Activated T-helper 1 cell treated with Interleukin-2 at 50 U/mL for 16 hours (primary cell): ENCODE results near the gene KIAA2012.

Experiments used
- DNase-seq: peaks from one replicate; pipeline ENCODE4 v3.0.0-alpha.2; 2020; ENCODE audit warnings: low read depth

The KIAA2012 gene

GRCh38 chr2:202088777-202089176 lies 15.7 kb downstream of the KIAA2012 start:
- no peak for DNase-seq

GRCh38 chr2:202090530-202090929 lies 17.5 kb downstream of the KIAA2012 start:
- no peak for DNase-seq

DNA sequence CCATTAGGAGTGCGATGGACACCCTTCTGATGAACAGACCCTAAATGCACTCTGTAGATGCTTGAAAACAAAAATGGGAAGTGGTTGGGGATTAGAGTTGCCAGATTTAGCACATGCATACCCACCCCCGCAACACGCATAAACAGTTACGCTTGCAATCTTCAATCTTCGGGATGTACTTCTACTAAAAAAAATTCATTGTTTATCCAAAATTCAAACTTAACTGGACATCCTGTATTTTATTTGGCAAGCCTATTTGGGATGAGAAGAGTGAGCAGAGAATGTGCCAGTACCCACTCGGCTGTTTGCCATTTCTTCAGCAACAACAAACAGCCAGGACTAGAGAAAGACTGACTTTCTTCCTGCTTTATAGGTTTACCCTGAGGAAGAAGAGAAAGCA lies 18.4 kb downstream of the KIAA2012 start:
- DNase-seq = no peak

GRCh38 chr2:202094426-202094986 lies 21.5 kb downstream of the KIAA2012 start:
- DNase-seq = no peak

DNA sequence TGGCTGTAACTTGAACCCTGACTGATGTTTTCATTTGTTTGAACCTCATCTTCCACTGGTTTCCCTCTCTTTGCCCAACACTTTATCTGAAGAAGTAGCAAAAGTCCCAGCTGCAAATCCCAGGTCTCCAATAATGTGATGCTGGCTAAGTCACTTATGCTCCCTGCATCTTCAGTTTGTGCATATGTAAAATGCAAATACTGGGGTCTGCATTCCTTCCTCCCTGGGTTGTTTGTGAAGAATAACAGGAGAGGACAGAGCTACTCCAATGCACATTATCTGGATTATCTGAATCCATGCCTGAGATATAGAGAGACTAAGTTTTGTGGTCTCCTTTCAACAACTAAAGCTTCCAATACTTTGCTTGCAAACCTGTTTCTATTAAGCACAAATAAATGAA lies 22.2 kb downstream of the KIAA2012 start:
- DNase-seq = no peak

DNA sequence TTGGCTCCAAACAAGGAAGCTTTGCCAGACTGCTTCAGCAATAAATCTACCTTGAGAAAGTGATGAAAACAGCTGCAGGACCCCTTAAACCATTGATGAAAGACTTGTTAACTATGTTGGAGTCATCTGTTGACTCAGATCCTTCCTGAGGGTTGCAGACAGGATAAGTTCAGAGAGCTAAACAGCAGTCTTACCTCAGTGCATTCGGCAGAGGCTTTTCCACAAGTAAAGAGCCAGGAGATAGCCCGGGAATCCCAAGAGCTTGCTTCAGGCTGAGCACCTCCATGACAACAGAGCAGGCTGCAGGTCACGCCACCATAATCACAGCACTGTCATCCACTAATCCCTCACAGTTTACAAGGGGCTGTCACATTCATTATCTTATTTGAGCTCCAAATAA lies 23.7 kb downstream of the KIAA2012 start:
- no peak for DNase-seq

- DNase-seq = no peak
Measured at GRCh38 chr2:202098291-202098690, 25.2 kb downstream of the KIAA2012 start.

GRCh38 chr2:202099515-202099914 lies 26.5 kb downstream of the KIAA2012 start:
- no peak for DNase-seq

DNA sequence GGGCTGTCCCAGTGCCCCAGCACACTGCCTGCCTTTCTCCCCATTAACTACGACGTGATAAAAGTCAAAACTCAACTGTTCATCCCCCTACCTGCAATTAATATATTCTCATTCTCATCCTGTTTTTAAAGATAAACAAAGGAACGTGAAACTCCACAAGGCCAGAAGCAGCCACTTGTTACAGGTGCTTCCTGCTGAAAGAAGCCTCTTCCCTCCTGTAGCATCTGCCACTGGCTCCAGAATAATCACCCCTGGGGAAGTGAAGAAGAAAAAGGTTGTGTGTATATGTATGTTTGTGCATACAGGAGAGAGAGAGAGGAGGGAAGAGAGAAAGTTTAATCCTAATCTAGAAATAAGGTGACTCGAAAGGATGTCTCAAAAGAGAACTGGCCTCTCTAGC lies 27.1 kb downstream of the KIAA2012 start:
- DNase-seq = no peak

- no peak for DNase-seq
Measured at GRCh38 chr2:202101026-202101579, 28.0 kb downstream of the KIAA2012 start.

- DNase-seq = no peak
Measured at GRCh38 chr2:202102425-202103000, 29.5 kb downstream of the KIAA2012 start.

DNA sequence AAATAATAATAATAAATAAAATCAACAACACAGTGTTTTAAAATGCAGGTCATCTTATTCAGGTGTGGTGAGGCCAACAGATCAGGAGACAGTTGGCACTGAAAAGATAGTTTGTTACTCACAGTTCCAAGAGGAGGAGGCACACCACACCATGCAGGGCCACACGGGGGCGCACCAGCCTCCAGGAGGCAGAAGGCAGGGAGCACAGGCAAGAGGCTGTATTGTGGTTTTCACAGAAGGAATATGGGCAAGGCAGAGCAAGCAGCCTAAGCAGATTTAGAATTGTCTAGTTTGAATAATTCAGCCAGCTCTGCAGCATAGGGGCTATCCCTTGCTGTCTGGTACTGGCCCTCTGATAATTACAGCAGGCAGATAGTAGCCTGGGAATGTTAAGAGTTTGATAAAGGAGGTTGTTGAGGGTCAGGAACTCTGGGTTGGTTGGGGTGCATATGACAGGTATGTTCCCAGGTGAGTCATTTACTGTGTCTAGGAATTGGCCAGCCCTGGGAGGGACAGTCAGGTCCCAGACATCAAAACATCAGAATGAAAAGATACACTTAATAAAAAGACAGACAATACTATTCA lies 31.3 kb downstream of the KIAA2012 start:
- DNase-seq = no peak

- DNase-seq = no peak
Measured at GRCh38 chr2:202105025-202105424, 32.0 kb downstream of the KIAA2012 start.

DNA sequence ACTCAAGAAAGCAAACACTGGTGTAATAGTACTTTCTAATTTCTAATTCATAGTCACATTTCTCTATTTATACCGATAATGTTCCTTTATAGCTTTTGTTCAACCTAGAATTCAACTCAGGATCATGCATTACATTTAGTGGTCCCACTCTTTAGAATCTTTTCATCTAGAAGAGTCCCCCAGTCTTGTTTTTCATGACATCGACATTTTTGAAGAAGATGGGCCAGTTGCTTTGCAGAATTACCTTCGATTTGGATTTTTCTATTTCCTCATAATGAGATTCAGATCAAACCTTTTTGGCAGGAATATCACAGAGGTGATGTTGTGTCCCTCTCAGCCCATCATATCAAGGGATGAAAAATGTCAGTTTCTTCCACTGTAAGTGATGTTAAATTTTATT lies 35.3 kb downstream of the KIAA2012 start:
- no peak for DNase-seq

DNA sequence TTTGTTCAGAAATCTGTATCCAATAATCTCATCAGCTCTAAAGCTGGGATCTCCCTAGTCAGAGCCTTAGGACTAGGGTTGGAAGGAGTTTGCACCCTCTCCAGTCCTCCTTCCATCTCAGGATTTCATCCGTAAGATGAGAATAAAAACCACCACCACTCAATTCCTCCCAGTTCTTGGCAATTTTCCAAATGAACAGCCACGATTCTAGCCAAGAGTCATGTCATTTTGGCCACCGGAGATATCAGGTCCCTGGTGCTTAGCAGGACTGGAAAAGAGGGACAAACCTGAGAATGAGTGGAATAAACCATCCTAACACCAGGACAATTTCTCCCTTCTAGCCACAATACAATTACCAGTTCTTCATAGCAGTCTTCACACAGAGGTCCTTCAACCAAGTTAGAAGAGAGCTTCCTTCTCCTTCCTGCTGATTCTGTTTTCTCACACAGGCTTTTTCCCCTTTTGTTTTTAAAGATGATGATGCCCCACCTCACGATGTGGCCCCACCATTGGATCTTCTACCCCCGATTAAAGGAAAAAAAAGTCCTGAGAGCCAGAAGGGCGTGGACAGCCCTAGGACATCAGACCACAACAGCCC lies 36.2 kb downstream of the KIAA2012 start:
- no peak for DNase-seq

- no peak for DNase-seq
Measured at GRCh38 chr2:202109737-202110184, 36.7 kb downstream of the KIAA2012 start.

- DNase-seq = no peak
Measured at GRCh38 chr2:202110491-202110890, 37.4 kb downstream of the KIAA2012 start.

DNA sequence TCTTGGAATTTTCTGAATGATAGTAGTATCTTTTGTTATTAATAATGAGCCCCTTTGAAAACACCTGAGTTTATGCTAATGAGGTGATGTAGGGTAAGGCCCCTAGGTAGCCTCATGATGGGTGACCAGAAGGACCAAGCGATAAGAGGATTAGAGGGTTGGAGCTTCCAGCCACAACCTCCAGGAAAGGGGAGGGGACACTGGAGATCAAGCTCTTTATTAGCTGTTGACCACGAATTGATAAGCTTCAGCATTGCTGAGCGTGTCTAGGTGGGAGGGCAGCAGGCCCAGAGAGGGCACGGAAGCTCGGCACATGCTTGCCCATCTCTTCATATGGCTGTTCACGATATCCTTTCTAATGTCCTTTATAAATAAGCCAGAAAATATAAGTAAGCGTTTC lies 39.0 kb downstream of the KIAA2012 start:
- no peak for DNase-seq

DNA sequence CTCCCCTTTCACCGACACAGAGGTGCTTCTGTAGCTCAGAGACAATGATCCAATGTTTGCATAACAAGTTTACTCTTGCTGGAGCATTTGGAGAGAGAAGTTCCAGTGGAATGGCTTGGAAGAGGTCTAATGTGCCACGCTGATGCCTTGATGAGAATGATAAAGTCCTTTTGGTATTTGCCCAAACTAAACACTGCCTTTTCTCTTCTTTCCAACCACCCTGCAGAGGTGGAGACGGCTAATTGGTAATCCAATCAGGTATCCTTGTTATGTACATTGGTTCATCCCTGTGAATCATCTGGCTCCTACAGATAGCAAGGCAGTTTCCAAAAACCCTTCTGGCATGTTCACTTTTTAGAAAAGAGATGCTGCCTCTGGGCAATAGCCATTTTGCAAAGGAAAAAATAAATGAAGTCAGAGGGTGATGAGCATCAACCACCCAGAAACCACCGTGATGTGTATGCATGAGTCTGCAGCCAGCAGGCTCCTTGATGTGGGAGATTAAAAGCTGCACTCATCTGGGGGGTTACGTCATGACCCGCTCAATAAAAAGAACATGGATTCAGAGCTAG lies 40.6 kb downstream of the KIAA2012 start:
- no peak for DNase-seq

- no peak for DNase-seq
Measured at GRCh38 chr2:202114291-202114690, 41.2 kb downstream of the KIAA2012 start.

DNA sequence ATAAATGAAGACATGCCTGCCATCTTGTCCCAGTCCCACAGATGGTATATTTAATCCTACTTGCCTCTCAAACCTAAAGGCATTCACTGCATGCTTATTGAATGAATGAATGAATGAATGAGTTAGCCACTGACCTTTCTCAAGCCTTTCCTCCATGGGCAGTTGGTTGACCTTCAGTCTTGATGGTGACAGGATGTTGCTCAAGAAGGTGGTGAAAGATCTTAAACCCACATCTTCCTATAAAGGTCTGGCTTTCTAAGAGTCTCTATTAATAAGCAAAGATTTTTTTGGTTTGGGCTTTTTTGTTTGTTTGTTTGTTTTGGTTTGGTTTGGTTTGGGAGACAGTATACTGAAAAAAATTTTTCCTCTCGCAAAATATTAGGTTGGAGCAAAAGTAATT lies 41.7 kb downstream of the KIAA2012 start:
- no peak for DNase-seq

DNA sequence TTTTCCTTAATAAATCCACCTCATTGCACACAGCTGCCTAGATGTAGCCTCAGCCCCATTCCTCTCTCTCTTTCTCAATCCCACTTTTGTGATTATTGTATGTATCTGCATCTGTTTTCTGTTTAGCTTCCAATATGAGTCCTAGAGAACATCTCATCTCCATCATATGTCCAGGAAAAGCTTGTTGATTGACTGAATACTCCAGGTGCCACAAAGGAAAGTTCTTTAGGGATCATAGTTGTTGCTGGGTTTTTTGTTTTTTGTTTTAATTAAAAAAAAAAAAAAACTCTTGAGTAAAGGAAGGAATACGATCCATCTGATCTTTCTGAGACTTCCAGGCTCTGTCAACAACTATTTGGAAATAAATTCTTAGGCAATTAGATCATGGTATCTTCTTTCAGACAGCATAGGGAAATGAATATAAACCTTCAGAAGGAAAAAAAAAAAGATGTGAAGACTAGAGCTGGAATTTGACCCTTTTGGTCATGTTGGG lies 42.5 kb downstream of the KIAA2012 start:
- no peak for DNase-seq

DNA sequence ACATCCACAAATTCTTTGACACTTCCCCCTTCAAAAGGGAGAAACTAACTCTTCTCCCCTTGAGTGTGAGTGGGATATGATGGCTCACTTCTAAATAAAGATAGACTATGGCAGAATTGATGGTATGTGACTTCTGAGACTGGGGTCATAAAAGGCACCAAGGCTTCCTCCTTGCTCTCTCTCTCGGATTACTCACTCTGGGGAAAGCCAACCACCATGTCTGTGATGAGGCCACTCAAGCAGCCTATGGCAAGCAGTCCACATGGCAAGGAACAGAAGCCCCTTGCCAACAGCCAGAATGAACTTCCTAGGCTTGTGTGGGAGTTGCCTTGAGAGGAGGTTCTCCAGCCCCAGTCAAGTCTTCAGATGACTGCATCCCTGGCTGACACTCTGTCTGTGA lies 43.6 kb downstream of the KIAA2012 start:
- DNase-seq = no peak
